Measurements from ENCODE around the gene TCP10L. TPM values are rescaled to one million over a fixed set of nuclear protein-coding genes. Genes with fewer than 3 reads are reported as not detected.

The TCP10L gene
- total and polyA plus RNA-seq, 5 experiments from 2014 or later = 0.33 to 0.91 (median 0.38) TPM; not detected in 1

DNA sequence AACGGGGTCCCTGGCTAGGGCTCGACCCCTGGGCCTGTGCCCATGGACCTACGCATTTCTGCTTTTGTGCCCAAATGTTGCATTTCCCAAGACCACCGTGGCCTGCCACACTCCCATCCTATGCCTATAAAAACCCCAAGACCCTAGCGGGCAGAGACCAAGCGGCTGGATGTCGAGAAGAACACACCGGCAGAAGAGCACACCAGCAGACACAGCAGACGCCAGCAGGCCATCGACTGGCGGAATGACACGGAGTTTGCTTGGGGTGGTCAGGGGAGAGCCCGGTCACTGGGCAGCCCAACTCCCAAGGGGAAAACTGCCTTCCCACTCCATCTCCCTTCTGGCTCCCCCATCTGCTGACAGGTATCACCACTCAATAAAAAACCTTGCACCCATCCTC lies 4.4 kb downstream of the TCP10L start:
- Mint-ChIP-seq H3K4me1 (peaks cover 0 to 6% (median 0%) of the 10 kb centered on the region in 4 donors), H3K36me3 (no peaks in the 10 kb centered on the region), H3K9me3 (no peaks in the 10 kb centered on the region), H3K27me3 (peaks cover 0 to 5% (median 2%) of the 10 kb centered on the region in 5 donors), H3K27ac (no peak overlapping the region), H3K4me3 (no peak overlapping the region)
- POLR2A ChIA-PET = interaction anchor here (0.6 kb wide), 1 partner anchor 775 kb away, joined by 3 read pairs; no protein-coding TSS in a partner anchor
- ATAC-seq (no peak), DNase-seq (no peak)

GRCh38 chr21:32578107-32578691 lies 7.1 kb downstream of the TCP10L start:
- peak in 3 of 10 donors; percentile 6 to 24 (median 9) for DNase-seq
- H3K9me3 Mint-ChIP-seq = no peaks in the 10 kb centered on the region
- peaks cover 0 to 6% (median 0%) of the 10 kb centered on the region in 4 donors for H3K4me1 Mint-ChIP-seq
- no peak overlapping the region for H3K4me3 Mint-ChIP-seq
- H3K27me3 Mint-ChIP-seq = peaks cover 0 to 4% (median 0%) of the 10 kb centered on the region in 5 donors
- peak overlapping the region in 2 of 10 donors; percentile 20 to 46 for H3K27ac Mint-ChIP-seq
- ATAC-seq = peak; percentile 46 to 89
- POLR2A ChIA-PET = interaction anchor here (0.6 kb wide), 1 partner anchor 151 kb away, joined by 3 read pairs; no protein-coding TSS in a partner anchor
- H3K36me3 Mint-ChIP-seq = no peaks in the 10 kb centered on the region

GRCh38 chr21:32576011-32576410 lies 9.3 kb downstream of the TCP10L start:
- POLR2A ChIA-PET = no interaction called here
- Mint-ChIP-seq H3K4me1 (peaks cover 0 to 7% (median 0%) of the 10 kb centered on the region in 4 donors), H3K36me3 (no peaks in the 10 kb centered on the region), H3K27ac (no peak overlapping the region), H3K9me3 (no peaks in the 10 kb centered on the region), H3K4me3 (no peak overlapping the region), H3K27me3 (peaks cover 0 to 4% (median 0%) of the 10 kb centered on the region in 5 donors)
- no peak for ATAC-seq
- no peak for DNase-seq

- H3K27me3 Mint-ChIP-seq = peaks cover 0 to 2% (median 0%) of the 10 kb centered on the region in 5 donors
- ATAC-seq = no peak
- no peak overlapping the region for H3K4me3 Mint-ChIP-seq
- H3K27ac Mint-ChIP-seq = peak overlapping the region in 1 of 10 donors; percentile 57
- no peaks in the 10 kb centered on the region for H3K36me3 Mint-ChIP-seq
- POLR2A ChIA-PET = interaction anchor here (0.6 kb wide), 1 partner anchor 128 kb away, joined by 3 read pairs; no protein-coding TSS in a partner anchor
- DNase-seq = no peak
- no peaks in the 10 kb centered on the region for H3K9me3 Mint-ChIP-seq
- H3K4me1 Mint-ChIP-seq = peaks cover 0 to 15% (median 5%) of the 10 kb centered on the region in 4 donors
Observed at GRCh38 chr21:32574946-32575925, 10.1 kb downstream of the TCP10L start.

GRCh38 chr21:32572574-32573420 lies 12.5 kb downstream of the TCP10L start:
- DNase-seq (no peak), ATAC-seq (no peak)
- no peaks in the 10 kb centered on the region for H3K27me3 Mint-ChIP-seq
- POLR2A ChIA-PET = no interaction called here
- peaks cover 7 to 26% (median 23%) of the 10 kb centered on the region in 4 donors for H3K4me1 Mint-ChIP-seq
- H3K9me3 Mint-ChIP-seq = no peaks in the 10 kb centered on the region
- no peak overlapping the region for H3K4me3 Mint-ChIP-seq
- no peak overlapping the region for H3K27ac Mint-ChIP-seq
- no peaks in the 10 kb centered on the region for H3K36me3 Mint-ChIP-seq

- Mint-ChIP-seq H3K9me3 (peaks cover 0 to 4% (median 0%) of the 10 kb centered on the region in 9 donors), H3K4me3 (peak overlapping the region; percentile 89 to 98 (median 94))
- POLR2A ChIA-PET = interaction anchor here (1.2 to 4.8 kb wide), 6 partner anchors 10 to 177 kb away, joined by 3 to 39 read pairs (median 8); partner anchors contain the start of genes CFAP298, EVA1C and URB1
Observed at GRCh38 chr21:32570456-32570855, 14.9 kb downstream of the TCP10L start.

GRCh38 chr21:32569261-32570230 lies 15.8 kb downstream of the TCP10L start:
- Mint-ChIP-seq H3K36me3 (peaks cover 12 to 25% (median 18%) of the 10 kb centered on the region in 3 donors), H3K9me3 (peaks cover 0 to 13% (median 6%) of the 10 kb centered on the region in 9 donors), H3K27me3 (no peaks in the 10 kb centered on the region), H3K27ac (peak overlapping the region; percentile 89 to 97 (median 94)), H3K4me3 (peak overlapping the region; percentile 89 to 98 (median 94)), H3K4me1 (peaks cover 8 to 27% (median 24%) of the 10 kb centered on the region in 4 donors)
- peak; percentile 70 to 90 (median 80) for DNase-seq
- ATAC-seq = peak; percentile 88 to 90
- POLR2A ChIA-PET = interaction anchor here (0.6 to 4.8 kb wide), 12 partner anchors 9 to 1019 kb away, joined by 3 to 39 read pairs (median 4); partner anchors contain the start of genes CFAP298, DONSON, EVA1C and URB1

More at GRCh38 chr21:32570456-32570855, 14.9 kb downstream of the TCP10L start:
- DNase-seq (no peak), ATAC-seq (no peak)
- Mint-ChIP-seq H3K36me3 (peaks cover 3 to 15% (median 11%) of the 10 kb centered on the region in 3 donors), H3K27ac (peak overlapping the region in 9 of 10 donors; percentile 89 to 97 (median 95)), H3K4me1 (peaks cover 8 to 27% (median 24%) of the 10 kb centered on the region in 4 donors), H3K27me3 (no peaks in the 10 kb centered on the region)

- H3K27me3 Mint-ChIP-seq = no peaks in the 10 kb centered on the region
- POLR2A ChIA-PET = interaction anchor here (4.8 kb wide), 1 partner anchor 156 kb away, joined by 39 read pairs; the partner anchor contains the start of gene EVA1C
- DNase-seq = no peak
- H3K4me3 Mint-ChIP-seq = no peak overlapping the region
- peaks cover 0 to 15% (median 6%) of the 10 kb centered on the region in 9 donors for H3K9me3 Mint-ChIP-seq
- peaks cover 14 to 30% (median 19%) of the 10 kb centered on the region in 3 donors for H3K36me3 Mint-ChIP-seq
- ATAC-seq = no peak
- H3K27ac Mint-ChIP-seq = no peak overlapping the region
- peaks cover 8 to 32% (median 25%) of the 10 kb centered on the region in 4 donors for H3K4me1 Mint-ChIP-seq
Observed at GRCh38 chr21:32567626-32568025, 17.7 kb downstream of the TCP10L start.

- H3K4me3 Mint-ChIP-seq = peak overlapping the region in 1 of 10 donors; percentile 6
- POLR2A ChIA-PET = no interaction called here
- H3K9me3 Mint-ChIP-seq = peaks cover 0 to 15% (median 6%) of the 10 kb centered on the region in 9 donors
- peaks cover 14 to 30% (median 19%) of the 10 kb centered on the region in 3 donors for H3K36me3 Mint-ChIP-seq
- ATAC-seq = no peak
- H3K4me1 Mint-ChIP-seq = peaks cover 11 to 39% (median 29%) of the 10 kb centered on the region in 4 donors
- H3K27me3 Mint-ChIP-seq = no peaks in the 10 kb centered on the region
- DNase-seq = no peak
- no peak overlapping the region for H3K27ac Mint-ChIP-seq
Observed at GRCh38 chr21:32566741-32567389, 18.5 kb downstream of the TCP10L start.

DNA sequence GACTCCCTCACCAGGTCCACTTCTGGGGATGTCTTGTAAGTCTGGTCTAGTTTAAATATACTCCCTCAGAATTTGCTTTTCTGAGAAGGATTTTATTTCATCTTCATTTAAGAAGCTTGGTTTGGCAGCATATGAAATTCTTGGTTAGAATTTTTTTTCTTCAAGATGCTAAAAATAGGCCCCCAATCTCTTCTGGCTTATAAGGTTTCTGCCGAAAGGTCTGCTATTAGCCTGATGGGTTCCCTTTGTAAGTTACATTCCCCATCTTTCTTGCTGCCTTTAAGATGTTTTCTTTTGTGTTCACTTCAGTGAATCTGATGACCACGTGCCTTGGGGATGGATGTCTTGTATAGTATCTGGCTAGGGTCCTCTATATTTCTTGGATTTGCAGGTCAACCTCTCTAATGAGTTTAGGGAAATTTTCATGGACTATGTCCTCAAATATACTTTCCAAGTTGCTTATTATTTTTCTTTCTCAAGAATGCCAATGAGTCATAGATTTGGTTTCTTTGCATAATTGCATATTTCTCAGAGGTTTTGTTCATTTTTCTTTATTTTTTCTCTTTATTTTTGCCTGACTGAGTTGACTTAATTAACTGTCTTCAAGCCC lies 19.4 kb downstream of the TCP10L start:
- Mint-ChIP-seq H3K36me3 (peaks cover 14 to 30% (median 19%) of the 10 kb centered on the region in 3 donors), H3K4me1 (peaks cover 11 to 37% (median 30%) of the 10 kb centered on the region in 4 donors), H3K9me3 (peaks cover 0 to 15% (median 6%) of the 10 kb centered on the region in 9 donors), H3K27me3 (no peaks in the 10 kb centered on the region), H3K27ac (no peak overlapping the region), H3K4me3 (no peak overlapping the region)
- POLR2A ChIA-PET = no interaction called here
- no peak for ATAC-seq
- DNase-seq = no peak

All from naive thymus-derived CD8-positive, alpha-beta T cell (primary cell).